Germinal center (tissue), 1 donor: Measurements from ENCODE around the gene ARHGEF16.

Experiments
- DNase-seq: peaks from one replicate; pipeline ENCODE4 v3.0.0; 2012; ENCODE audit warnings: mixed read lengths, low spot score

The ARHGEF16 gene

GRCh38 chr1:3422638-3423037, 31.8 kb upstream of the ARHGEF16 start:
- DNase-seq = no peak

GRCh38 chr1:3423245-3423829, 31.1 kb upstream of the ARHGEF16 start:
- DNase-seq = no peak

GRCh38 chr1:3423896-3424611, 30.4 kb upstream of the ARHGEF16 start:
- no peak for DNase-seq

GRCh38 chr1:3425486-3426215, 28.8 kb upstream of the ARHGEF16 start:
- DNase-seq = no peak

- DNase-seq = no peak
Measured at GRCh38 chr1:3426956-3427535, 27.4 kb upstream of the ARHGEF16 start.

- no peak for DNase-seq
Measured at GRCh38 chr1:3427711-3428704, 26.5 kb upstream of the ARHGEF16 start.

- no peak for DNase-seq
Measured at GRCh38 chr1:3428899-3429298, 25.6 kb upstream of the ARHGEF16 start.

GRCh38 chr1:3429320-3429719, 25.1 kb upstream of the ARHGEF16 start:
- no peak for DNase-seq

- DNase-seq = no peak
Measured at GRCh38 chr1:3429766-3430165, 24.7 kb upstream of the ARHGEF16 start.

- DNase-seq = no peak
Measured at GRCh38 chr1:3430406-3430805, 24.1 kb upstream of the ARHGEF16 start.

GRCh38 chr1:3430820-3431219, 23.6 kb upstream of the ARHGEF16 start:
- DNase-seq = no peak

GRCh38 chr1:3431266-3431665, 23.2 kb upstream of the ARHGEF16 start:
- DNase-seq = no peak

GRCh38 chr1:3431686-3432085, 22.8 kb upstream of the ARHGEF16 start:
- DNase-seq = no peak

GRCh38 chr1:3432306-3432705, 22.2 kb upstream of the ARHGEF16 start:
- no peak for DNase-seq

- no peak for DNase-seq
Measured at GRCh38 chr1:3433076-3433475, 21.4 kb upstream of the ARHGEF16 start.

- no peak for DNase-seq
Measured at GRCh38 chr1:3433596-3434320, 20.7 kb upstream of the ARHGEF16 start.

- DNase-seq = no peak
Measured at GRCh38 chr1:3434406-3435110, 19.9 kb upstream of the ARHGEF16 start.

- no peak for DNase-seq
Measured at GRCh38 chr1:3435666-3436065, 18.8 kb upstream of the ARHGEF16 start.

- DNase-seq = no peak
Measured at GRCh38 chr1:3436451-3436850, 18.0 kb upstream of the ARHGEF16 start.

GRCh38 chr1:3436901-3437300, 17.6 kb upstream of the ARHGEF16 start:
- DNase-seq = no peak
